NCI-H774 (cell line): ENCODE results near the gene PROM1.

Experiments used
- DNase-seq: peaks from one replicate; lab custom pipeline; 2025; lab: John Stamatoyannopoulos, UW

Gene PROM1

DNA sequence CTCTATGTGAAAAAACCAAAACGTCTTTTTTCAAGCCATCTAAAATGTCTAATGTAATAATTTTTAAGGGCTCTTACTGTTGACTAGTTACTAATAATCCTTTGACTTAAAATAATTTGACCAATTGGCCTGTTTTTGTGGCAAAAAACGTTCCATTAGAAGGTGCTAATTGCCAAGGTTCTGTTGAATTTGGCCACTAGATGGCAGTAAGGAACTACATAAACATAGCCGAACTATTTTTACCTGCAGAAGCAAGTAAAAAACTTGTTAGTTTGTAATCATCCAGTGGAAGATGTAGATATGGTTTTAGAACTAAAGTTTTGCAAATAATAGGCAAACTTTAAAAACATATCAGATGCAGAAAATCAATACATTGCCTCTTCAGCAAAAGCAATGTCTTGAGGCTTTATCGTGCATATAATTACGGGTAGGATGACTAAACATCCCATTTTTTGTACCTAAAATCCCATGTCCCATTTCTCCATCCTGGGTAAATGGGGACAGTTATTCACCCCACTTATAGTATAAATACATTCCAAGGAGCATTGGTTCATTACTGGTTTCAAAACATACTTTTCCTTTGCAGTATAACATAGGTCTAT lies 57.6 kb downstream of the PROM1 start:
- peak; percentile 46 for DNase-seq

GRCh38 chr4:16025268-16025667 lies 58.6 kb downstream of the PROM1 start:
- DNase-seq, result no peak

DNA sequence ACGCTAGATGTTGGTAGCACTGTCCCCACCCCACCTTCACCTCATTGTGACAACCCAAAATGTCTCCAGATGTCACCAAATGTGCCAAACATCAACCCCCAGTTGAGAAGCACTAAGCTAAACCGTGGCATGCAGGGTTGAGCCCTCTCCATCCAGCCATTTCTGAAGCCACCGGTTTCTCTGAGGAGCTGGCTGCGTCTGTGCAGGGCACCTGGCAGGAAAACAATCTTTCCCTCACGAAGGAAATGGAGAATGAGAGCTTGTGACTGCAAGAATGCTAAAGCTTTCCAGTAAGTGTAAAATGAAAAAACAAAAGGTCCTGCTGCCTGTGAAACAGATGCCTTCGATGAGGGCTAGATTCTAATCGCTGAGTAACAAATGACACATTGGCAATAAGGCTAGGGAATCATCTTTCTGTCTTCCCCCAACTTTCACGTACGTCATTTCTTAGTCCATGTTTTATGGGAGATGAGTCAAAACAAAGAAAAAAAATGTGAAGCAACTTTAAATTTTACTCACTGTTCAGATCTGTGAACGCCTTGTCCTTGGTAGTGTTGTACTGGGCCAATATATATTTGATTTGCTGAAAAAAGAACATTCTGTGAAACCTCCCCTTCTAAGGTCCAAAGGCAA lies 59.9 kb downstream of the PROM1 start:
- no peak for DNase-seq

DNA sequence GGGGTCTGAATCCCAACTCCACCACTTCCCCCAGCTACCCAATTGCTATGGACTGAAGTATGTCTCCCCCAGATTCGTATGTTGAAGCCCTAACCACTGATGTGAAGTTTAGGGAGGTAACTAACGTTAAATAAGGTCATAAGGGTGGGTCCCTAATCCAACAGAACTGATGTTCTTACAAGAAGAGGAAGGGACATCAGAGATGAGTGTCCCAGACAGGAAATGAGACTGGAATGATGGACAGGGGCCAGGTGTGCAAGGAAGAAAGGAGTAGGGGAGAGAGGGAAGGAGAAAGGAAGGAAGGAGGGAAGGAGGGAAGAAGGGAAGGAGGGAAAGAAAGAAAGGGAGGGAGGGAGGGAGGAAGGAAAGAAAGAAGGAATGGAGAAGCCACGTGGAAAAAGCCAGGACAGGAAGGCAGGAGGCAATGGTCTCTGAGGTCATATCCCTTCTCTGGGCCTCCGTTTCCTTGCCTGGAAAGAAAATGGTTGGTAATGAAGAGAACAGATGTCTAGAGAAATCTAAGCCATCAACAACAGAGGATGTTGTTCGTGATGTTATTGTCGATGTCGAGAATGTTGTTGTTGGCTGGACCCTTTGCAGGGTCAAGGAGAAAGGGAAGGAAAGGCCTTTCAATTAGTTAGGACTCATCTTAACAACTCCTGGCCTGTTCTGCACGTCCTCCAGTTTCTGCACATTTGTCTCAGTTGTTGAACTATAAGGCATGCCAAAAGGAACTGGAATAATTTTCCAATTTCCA lies 61.8 kb downstream of the PROM1 start:
- DNase-seq, result no peak

- DNase-seq, result no peak
Measured at GRCh38 chr4:16019649-16020048, 64.2 kb downstream of the PROM1 start.

- DNase-seq, result no peak
Measured at GRCh38 chr4:16018841-16019240, 65.0 kb downstream of the PROM1 start.

- no peak for DNase-seq
Measured at GRCh38 chr4:16018061-16018676, 65.7 kb downstream of the PROM1 start.

DNA sequence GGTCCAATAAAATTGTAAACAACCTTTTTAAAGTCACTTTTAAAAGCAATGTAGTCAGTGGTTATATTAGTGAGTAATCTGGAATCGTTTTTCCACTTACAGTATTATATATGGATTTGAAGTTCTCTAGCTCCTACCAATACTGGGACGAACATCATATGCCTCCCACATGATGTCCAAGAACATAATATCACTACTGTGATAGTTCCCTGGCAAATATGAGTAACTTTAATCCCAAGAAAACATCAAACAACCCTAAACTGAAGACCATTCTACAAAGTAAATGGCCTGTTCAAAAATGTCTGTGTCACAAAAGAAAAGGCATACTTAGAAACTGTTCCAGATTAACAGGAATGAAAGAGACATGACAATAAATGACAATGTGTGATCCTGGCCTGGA lies 67.3 kb downstream of the PROM1 start:
- DNase-seq, result no peak

GRCh38 chr4:16011173-16011572 lies 72.7 kb downstream of the PROM1 start:
- no peak for DNase-seq

DNA sequence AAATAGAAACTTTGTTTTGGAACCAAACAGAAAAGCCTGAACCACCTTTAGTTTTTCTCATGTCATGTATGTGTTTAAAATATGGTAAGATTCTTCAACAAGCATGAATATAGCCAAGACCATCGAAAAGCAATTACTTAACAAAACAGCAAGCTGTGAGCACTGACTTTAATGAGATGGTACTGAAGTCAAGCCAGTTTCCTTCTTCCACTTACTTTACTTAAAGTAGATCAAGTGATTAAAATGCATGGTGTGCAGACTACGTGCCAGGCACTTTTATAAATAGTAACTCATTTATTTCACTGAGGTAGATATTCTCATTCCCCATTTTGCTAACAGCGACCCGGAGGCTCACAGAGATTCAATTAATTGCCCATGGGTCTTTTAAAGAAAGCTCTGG lies 74.7 kb downstream of the PROM1 start:
- no peak for DNase-seq

GRCh38 chr4:16007471-16008095 lies 76.2 kb downstream of the PROM1 start:
- DNase-seq, result no peak

- no peak for DNase-seq
Measured at GRCh38 chr4:16006771-16007446, 76.9 kb downstream of the PROM1 start.

DNA sequence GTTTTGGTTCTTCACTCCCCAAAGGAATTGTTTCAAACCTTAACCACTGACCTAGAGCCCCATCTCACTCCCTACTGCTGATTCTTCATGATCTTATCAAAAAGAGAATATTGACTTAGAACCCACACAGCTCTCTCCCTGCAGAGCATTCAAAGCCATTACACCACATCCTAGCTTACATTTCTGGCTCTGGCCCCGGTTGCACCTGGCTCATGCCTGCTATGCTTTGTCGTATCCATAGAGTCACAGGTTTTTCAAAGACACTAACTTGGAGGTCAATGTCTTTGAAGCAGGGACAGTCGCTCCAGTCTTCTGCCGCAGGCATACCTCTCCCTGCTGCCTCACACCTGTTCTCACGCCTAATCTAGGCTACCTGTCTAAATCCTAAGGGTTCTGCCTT lies 78.1 kb downstream of the PROM1 start:
- DNase-seq, result no peak

GRCh38 chr4:16001484-16001858 lies 82.4 kb downstream of the PROM1 start:
- peak; percentile 36 for DNase-seq

DNA sequence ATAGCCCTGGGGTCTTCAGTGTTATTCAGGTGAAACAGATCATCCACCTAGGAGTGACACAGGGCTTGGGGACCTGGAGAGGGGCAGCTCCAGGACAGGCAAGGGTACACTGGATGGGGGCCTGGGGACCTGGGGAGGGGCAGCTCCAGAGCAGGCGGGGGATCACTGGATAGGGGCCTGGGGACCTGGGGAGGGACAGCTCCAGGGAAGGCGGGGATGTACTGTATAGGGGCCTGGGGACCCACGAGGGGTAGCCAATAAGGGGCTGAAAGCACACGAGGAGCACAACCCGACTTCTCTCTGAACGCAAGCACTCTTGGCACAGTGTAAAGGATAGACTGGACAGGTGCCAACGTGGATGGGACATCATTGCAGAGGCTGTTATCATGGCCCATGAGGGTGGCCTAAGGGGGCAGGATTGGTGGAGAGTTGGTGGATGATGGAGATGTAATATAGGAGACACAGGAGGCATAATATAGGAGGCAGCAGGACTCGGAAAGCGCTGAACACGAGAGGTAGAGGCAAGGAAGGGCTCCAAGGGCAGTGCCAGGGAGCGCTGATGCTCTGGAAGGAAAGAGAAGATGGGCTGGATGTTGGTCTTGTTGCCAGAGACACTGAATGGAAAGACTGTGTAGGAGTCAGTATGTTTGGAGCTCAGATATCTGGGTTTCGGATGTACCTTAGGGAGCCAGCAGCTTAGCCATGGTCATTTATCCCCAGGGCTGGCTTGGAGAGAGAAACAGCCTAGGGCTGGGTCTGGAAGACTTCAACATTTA lies 82.9 kb downstream of the PROM1 start:
- no peak for DNase-seq

- no peak for DNase-seq
Measured at GRCh38 chr4:15996773-15997172, 87.0 kb downstream of the PROM1 start.

DNA sequence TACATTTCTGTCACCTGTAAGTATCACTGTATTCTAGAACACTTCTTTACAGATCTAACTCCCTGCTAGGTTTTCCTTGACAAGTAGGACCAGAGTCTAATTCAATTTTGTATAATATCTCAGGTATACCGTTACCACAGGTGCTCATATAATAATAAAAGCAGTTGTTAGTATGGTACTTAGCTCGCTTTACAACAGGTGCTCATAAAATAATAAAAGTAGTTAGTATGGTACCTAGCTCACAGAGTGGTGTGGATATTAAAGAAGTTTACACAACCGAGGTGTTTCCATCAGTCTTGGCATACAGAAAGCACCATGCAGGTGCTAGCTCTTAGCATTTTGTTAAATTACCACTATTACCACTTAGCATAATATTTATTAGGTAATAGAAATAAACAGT lies 88.0 kb downstream of the PROM1 start:
- DNase-seq, result no peak

DNA sequence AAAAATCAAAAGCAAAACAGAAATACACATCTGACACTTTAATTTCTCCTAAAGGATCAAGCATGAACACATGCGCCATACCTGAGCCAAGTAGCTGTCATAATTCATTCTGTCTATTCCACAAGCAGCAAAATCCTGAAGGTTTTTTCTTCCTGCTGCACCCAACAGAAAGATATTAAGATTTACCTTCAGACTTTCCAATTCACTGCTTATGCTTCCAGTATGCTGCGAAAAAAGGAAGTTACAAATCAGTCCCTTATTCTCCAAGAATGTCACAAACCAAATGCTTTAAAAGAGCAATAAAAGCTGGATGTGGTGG lies 91.7 kb downstream of the PROM1 start:
- no peak for DNase-seq

DNA sequence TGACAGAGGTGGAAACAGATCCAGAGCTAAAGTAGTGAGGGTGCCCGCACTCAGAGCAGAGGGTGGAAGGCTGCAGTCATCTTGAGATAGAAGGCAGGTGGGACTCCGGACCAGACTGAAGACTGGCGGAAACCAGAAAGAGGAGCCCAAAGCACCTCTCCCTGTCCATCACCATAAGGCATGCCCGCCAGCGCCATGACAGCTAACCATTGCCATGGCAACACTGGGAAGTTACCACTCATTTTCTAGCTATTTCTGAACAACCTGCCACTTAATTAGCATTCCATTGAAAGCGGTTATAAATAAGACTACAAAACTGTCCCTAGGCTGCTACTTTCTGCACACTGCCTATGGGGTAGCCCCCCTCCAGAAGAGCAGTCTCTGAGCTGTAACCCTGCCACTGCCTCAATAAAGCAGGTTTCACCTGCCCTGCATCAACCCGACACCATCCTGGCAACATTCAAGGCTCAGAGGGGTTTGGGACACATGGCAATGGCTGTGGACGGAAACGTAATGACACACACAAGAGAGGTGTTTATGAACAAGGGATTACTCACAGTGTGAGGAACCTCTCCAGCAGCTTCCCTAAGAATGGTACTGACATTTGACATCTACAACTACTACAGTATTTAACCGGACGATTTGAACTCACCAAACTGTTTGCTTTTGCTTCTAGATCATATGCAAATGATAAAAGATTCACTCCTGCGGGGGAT lies 93.1 kb downstream of the PROM1 start:
- DNase-seq, result no peak

DNA sequence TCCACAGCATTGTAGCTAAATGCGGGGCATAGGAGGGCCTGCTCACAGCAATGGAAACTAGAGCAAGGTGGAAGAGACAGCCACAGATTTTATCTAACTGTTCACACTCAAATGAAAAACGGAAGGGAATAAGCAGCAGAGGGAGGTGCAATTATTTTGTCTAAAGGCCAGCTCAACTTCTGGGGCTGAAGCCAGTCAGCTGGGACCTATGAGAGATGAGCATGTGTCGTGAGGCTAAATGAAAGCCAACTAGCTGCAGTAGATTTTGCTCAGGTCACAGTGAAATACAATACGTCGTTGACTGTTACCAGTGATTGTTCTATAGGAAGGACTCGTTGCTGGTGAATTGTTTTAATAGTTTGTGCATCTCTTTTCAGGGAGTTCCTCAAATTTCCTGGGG lies 94.4 kb downstream of the PROM1 start:
- no peak for DNase-seq

DNA sequence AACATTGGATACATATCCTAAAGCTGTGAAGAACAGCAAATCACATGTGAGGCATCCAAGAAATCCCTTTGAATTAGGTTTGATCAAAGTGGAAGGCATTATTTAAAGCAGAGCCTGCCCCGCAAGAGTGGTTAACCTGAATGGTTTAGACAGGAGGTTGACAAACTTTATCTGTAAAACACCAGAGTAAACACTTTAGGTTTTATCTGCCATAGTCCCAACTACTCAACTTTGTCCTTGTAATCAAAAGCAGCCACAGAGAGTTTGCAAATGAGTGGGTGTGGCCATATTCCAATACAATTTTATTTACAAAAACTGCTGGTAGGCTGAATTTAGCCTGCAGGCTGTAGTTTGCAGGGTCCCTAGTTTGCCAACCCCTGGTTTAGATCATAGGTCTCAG lies 95.6 kb downstream of the PROM1 start:
- no peak for DNase-seq
